GM18867 (cell line): ENCODE results near the gene IL17C.
"Not testable (repeated sequence)": the region's sequence is repeated elsewhere in the genome, so short reads cannot be mapped to it uniquely, and the experiment has no call there.

ENCODE experiments used
- ATAC-seq: cut with Tn5 transposase; IDR thresholded peaks from one replicate; pipeline ENCODE4 v1.9.1; 2021; ENCODE audit warnings: mild to moderate bottlenecking, moderate library complexity; ENCODE audit not compliant: unreplicated experiment

IL17C gene

DNA sequence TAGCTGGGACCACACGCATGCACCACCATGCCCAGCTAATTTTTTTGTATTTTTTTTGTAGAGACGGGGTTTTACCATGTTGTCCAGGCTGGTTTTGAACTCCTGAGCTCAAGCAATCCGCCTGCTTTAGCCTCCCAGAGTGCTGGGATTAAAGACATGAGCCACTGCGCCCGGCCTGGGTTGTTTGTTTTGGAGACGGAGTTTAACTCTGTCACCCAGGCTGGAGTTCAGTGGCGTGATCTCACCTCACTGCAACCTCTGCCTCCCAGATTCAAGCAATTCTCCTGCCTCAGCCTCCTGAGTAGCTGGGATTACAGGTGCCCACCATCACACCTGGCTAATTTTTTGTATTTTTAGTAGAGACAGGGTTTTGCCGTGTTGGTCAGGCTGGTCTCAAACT lies 28.9 kb upstream of the IL17C start:
- not testable (repeated sequence) for ATAC-seq

DNA sequence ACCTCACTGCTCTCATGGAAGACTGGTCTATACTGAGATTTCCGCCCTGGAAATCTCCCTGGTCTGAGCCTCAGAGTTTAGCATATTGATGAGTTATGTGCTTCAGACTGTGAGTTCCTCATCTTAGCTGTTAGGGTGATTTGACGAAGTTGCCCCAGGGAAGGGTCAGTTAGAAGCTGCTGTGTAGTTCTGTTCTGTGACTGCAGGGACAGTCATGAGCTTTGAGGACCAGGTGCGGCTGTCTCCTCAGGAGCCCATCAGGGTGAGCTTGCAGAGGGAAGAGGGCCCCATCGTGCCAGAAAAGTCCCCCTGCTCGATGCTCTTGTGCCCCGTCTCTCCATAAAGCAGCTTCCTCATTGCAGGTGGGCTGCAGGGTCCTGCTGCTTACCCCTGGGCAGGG lies 28.3 kb upstream of the IL17C start:
- ATAC-seq: no peak

DNA sequence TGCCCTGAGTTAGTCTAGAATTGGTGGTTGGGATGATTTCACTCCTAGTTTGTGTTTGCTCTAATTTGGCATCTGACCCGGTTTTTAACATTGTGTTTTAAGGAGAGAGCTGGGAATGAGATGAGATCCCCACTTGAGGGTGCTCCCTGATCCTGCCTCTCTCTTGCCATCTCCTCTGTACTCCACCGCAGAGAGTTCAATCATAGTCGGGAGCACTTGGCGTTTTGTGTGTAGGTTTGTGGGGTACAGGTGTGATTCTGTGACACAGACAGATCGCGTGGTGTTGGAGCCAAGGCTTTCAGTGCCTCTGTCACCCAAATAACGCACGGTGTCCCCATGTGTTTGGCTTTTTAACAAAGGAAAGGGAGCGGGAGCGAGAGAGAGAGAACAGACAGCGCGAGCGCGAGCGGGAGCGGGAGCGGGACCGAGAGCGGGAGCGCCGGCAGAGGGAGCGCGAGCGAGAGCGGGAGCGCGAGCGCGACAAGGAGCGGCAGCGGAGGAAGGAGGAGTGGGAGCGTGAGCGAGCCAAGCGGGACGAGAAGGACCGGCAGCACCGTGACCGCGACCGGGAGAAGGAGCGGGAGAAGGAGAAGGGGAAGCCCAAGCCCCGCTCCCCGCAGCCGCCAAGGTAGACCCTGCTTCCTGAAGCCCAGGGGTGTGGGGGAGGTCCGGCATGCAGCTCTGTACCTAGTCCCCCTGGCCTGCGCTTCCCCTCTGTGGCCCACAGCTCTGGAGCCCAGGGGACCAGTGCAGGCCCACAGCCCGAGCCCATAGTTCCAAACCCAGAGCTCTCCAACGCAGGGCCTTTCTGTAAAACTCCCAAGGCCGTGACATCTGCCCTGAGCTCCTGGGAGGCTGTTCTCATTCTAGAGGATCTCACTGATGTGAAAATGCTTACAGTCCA lies 27.2 kb upstream of the IL17C start:
- ATAC-seq: no peak

DNA sequence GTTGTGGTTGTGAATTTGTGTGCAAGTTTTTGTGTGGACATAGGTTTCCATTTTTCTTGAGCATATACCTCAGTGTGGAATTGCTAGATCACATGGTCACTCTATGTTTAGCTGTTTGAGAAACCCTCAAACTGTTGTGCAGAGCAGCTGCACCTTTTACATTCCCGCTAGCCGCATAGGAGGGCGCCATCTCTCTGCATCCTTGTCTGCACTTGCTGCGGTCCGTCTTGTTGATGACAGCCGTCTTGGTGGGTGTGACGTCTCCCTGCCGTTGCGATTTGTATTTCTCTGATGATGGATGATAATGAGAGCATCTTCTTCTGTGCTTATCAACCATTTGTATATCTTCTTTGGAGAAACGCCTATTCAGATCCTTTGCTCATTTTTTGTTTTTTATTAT lies 25.1 kb upstream of the IL17C start:
- ATAC-seq: no peak

DNA sequence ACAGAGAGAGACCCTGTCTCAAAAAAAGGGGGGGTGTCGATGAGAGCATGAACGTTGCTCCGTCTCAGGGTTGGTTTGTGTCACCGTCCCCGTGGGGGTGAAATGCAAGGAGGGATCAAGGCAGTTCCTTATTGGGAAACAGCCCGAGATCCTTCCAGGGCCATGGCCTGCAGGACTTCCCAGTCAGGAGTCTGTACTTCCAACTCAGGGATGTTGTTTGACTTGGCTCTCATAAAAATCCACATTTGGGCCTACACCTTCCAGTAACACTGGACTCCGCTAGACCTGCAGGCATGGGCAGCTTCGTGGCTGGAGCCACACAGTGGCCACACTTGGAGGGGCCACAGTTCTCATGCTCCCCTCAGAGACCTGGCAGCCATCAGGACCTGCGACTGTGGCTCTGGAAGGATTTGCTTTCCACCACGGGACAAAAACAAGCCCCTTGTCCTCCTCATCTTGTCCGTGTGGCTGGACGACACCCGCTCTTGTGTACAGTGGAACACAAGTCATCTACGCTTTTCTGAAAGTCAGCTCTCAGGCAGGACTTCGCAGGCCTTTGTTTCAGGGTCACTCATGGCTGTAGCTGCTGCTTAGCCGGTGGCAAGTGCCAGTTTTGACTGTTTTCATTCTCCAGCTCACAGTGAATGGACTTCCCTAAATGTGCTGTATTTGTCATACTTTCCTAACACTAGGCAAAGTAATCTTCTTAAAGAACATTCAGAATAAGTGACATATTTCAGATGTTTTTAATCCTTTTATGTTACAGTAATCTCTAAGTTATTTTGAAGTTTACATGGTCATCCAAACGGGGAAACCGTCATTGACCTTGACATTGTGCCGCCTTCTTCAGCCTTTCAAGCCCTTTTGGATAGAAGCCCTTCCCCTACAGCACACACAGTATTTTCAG lies 24.2 kb upstream of the IL17C start:
- ATAC-seq: no peak

DNA sequence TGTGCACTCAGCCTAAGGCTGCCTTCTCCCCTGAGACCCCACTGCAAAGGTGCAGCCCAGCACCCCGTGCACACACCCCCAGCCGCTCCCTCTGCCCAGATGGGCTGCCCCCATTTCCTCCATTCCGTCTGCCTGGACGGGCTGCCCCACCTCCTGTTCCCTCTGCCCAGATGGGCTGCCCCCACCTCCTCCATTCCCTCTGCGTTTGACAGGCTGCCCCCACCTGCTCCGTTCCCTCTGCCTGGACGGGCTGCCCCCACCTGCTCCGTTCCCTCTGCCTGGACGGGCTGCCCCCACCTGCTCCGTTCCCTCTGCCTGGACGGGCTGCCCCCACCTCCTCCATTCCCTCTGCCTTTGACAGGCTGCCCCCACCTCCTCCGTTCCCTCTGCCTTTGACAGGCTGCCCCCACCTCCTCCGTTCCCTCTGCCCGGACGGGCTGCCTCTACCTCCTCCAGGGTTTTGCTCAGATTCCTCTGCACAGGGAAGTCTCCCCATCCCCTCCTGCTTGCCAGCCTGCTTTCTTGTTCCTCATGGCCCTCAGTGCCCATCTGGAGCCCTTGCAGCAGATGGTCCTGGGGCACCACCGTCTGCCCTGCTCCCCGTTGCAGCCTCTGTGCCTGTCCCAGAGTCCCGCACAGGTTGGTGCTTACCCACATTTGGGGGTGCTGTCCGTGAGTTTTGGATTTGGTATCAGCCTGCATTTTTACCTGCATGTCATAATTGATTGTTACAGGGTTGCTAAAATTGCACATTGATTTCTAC lies 23.4 kb upstream of the IL17C start:
- no peak for ATAC-seq

DNA sequence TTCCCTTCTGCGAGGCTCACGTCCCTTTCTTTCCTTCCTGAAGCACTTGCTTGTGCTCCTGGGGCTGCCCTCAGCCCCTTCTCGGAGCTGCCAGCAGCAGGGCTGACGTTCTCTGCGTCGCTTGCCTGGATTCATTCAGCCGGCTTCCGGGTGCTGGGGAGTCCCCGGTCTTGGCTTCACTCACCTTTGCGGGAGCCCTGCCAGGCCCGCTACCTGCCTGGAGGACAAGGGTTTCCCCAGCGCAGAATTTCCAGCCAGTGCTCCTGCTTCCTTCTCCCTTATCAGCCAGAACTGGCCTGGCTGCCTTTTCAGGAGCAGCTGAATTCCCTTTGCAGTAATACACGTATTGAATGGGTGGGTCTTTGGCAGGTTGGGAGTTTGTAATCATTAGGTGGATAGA lies 22.1 kb upstream of the IL17C start:
- no peak for ATAC-seq

DNA sequence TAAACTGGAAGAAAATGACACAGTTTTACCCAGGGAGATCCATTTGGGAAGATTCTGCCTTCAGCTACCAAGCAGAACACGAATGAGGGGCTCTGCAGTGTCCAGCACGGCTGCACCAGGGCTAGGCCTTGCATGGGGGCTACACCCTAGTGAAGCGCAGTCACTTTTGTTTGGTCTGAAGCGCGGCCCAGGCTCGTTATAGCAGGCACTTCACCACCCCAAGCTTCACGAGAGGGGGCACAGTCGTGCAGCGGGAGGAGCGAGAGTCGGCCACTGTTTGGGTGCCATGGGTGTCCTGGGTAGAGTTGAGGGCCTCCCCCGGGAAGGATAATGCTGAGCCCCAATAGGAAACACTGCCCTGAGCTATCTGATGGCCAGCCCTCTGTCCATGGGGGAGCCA lies 21.6 kb upstream of the IL17C start:
- ATAC-seq: no peak

DNA sequence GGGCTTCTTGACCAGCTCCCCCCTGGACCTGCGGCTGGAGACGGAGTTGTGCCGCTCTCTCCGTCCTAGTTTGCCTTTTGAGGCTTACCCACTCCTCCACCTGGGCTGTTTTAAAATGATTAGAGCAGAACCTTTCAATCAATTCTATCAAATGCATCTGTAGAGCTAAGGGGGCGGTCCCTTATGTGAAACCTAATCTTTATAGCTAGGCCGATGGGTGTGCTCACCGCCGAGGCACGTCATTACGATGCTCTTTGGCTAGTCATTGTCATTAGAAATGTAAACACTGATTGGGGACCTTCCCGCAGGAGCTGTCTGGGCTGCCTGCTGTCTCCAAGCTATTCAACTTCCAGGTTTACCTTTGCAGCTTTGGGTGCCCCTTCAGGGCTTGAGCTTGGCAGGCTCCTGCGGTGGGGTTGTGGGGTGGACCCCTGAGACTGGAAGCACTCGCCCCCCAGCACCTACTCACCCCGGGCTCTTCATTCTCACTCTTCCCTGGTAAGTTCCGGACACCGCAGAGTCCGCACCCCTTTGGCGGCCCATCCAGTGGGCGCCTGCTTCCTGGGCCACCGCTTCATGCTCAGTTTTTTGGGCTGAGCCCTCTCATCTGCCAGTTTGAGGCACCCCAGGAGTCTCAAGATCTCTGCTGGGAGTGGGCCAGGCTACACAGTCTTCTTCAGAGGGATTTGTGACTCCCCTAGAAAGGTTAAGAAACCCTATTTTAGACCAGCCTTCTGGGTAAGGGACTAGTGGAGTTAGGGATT lies 20.9 kb upstream of the IL17C start:
- ATAC-seq: no peak

DNA sequence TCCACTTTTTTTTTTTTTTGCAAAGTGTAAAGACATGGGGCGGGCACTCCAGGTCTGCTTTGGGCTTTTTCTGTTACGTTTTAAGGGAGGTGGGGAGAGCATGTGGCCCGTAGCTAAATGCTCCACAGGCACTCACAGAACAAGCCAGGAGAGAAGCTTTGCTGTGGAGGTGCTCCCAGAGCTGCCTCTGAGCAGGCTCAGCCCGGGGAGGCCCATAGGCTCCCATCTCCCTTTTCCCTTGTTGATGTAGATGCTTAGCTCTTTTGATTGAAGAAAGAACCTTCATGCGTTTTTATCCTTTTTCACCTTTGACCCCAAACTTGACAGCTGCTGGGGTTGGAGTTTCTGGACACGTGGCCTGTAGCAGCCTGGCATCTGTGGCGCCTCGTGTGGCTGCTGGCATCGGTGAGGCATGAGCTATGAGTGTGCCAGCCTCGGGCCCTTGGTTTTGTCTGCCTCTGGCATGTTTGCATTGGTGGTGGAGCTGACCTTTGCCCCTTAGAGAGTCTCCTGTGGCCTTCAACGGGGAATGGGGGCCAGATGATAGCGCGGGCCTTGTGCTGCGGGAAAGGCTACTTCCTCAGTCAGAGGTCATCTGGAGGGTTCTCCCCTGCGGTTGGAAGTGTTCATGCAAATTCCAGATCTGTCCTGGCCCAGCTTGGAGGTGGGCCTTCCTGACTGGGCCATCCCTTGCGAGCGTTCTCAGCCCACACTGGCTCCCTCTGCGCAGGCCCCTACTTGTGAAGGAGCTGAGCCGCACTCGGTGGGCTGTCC lies 20.0 kb upstream of the IL17C start:
- no peak for ATAC-seq

DNA sequence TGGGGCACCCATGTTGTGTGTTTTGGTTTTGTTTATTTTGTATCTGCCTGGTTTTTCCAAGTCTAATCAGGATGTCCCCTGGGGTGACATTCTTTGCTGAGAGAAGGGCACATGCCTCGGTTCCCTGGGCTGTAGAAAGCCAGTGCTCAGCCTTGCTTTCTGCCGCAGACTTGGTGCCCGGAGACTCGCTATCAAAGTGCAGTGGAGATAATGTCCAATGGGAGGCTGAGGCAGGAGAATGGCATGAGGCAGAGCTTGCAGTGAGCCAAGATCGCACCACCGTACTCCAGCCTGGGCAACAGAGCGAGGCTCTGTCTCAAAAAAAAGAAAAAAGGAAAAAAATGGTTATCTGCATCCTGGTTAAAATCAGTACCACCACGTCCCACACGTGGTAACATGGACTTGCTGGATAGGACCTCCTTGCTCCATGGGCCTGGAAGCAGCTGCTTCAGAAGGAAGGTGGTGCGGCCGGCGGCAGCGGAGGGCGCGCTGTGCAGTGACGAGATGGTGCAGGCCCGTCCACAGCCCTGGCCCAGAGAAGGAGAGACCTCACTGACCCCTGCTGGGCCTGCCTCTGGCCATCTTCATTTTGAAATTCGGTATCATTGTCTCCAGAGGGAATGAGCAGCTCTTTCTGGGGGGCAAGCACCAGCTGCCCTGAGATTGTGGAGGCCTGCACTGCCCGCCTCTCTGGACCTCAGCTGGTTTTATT lies 19.3 kb upstream of the IL17C start:
- ATAC-seq: no peak

DNA sequence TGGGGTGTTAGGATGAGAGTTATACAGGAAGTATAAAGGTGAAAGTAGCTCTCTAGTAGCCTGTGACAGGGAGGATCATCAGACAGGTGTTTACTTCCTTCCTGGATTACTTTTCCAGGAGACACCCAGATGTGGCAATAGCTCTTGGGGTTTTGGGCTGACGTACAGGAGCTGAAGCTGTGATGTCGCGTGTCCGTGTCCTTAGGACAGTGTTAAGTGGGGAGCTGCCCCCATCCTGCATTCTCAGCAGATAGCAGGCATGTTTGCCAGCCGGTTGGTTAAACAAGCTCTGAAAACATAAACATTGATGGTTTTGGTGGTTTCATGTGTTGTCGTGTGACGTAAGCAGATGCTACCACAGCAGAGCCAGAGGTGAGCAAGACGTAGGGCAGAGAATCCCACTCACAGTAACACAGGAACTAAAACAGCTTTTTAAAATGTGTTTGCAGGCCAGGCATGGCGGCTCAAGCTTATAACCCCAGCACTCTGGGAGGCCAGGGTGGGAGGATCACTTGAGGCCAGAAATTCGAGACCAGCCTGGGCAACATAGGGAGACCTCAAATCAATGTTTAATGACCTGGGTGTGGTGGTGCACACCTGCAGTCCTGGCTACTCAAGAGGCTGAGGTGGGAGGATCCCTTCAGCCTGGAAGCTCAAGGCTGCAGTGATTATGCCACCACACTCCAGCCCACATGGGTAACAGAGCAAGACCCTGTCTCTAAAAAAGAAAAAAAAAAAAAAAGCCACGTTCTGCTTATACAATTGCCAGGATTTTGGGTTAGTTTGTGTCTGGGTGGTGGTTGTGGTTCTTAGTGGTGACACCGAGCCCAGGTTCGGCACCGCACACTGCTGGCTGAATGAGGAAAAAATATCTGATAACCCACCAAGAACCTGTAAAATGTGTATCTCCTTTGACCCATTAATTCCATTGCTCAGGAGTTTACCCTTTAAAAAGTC lies 18.2 kb upstream of the IL17C start:
- ATAC-seq: no peak

DNA sequence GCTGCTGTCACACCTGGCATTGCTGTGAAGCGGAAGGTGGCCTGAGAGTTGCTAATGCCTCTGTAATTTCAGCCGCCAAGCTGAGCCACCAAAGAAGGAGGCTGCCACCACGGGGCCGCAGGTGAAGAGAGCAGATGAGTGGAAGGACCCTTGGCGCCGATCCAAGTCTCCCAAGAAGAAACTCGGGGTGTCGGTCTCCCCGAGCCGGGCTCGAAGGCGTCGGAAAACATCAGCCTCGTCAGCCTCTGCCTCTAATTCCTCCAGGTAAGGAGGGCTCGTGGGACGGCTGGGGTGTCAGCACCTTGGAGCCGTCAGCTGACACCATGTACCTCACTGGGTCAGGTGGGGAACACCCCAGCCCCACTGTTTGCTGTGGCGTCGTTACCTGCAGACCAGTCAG lies 16.2 kb upstream of the IL17C start:
- ATAC-seq: no peak

DNA sequence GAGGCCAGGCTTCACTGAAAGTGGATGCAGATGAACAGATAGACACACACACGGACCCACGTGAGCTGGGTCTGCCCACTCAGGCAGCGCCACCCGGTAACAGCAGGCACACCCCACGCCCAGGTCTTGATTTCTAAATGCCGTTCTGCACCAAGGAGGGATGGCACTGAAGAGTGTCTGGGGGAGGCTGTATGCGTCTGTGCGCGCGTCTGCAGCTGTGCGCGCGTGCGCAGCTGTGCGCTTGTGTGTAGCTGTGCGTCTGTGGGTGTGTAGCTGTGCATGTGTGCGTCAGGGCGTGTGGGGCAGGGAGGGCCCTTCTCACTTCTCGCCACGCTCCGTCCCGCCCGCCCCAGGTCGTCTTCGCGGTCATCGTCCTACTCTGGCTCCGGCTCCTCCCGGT lies 15.5 kb upstream of the IL17C start:
- ATAC-seq: no peak

DNA sequence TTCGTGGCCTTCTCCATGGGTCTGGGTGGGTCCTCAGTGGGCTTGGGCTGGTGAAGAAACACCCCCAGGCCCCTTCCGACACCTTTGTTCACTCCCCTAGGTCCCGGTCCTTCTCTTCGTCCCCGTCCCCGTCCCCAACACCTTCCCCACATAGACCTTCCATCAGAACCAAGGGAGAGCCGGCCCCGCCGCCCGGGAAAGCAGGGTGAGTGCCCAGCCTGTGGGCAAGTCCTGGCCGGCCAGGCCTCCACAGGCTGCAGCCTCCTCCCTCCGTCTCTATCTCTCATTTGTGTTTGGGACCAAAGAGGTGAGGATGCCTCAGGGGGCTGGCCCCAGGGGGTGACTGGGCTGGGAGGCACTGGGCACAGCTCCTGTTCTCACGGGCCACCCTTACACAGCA lies 14.5 kb upstream of the IL17C start:
- no peak for ATAC-seq

DNA sequence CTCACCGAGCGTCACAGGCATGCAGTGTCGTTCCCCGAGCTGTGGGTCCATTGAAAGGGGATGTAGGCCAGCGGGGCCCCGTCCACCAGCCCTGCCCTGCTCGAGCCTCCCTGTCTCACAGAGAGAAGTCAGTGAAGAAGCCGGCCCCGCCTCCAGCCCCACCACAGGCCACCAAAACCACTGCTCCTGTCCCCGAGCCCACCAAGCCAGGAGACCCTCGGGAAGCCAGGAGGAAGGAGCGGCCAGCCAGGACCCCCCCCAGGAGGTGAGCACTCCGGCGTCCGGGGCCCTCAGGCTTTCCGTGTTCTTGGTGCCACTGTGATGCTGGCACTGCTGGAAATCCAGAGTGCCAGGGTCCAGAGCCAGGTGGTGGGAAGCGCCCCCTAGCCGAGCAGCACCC lies 13.9 kb upstream of the IL17C start:
- ATAC-seq: no peak

DNA sequence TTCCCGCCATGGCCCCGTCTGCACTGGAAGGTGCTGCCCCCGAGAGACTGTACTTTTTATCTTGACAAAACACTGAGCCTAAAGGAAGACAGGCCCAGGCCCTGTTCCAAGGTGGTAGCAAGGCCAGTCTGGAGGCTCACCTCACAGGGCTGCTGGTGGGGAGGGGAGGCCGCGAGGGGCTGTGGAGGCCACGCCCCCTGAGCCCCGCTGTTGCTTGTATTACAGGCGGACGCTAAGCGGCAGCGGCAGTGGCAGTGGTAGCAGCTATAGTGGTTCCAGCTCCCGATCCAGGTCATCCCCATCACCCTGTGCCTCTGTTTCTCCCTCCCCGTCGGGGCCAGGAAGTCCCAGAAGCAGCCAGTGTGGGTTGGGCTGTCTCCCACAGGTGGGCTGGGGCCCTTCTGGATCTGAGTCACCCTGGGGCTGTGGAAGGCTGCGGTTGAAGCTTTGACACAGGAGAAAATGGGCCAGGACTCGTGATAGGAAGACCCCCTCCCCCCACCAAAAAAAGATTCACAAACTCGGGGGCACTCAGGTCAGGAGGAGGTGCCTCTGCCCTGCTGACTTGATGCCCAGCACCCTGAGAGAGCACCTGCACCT lies 13.3 kb upstream of the IL17C start:
- ATAC-seq: no peak

DNA sequence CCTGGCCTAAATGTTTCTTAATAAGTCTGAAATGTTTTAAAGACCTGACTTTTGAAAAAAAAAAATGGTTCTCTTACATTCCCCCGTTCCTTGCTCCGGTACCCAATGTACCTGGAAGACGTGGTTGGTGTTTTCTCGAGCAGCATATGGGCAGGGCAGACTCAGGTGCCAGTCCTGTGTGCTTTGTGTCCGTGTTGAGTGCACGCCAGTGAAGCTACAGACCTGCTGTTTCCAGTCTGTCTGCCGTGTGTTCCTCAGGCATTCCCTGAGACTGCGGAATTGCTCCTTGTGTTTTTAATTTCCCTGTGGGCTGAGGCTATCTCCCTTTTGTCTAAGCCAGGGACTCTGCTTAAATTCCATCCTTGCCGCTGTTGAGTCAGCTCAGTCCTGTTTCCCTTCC lies 11.7 kb upstream of the IL17C start:
- ATAC-seq: no peak
